Mesendoderm (in vitro differentiated cells): ENCODE data around the gene STKLD1.
A peak's percentile ranks its signal among the peaks of the same experiment; 100 is the strongest.

ENCODE experiments used
- DNase-seq: peaks from one replicate; pipeline ENCODE4 v3.0.0; 2013
- H2AK5ac ChIP-seq: 2 replicates; pipeline ENCODE4 v1.6.1; 2013; ENCODE audit warnings: low read length, inconsistent platforms
- H2BK120ac ChIP-seq: 2 replicates; pipeline ENCODE4 v1.6.1; 2013; ENCODE audit warnings: low read depth, mild to moderate bottlenecking, low read length, moderate library complexity, mixed read lengths
- H2BK15ac ChIP-seq: replicated peaks from 2 replicates; pipeline ENCODE4 v1.6.1; 2013; ENCODE audit warnings: low read depth, mild to moderate bottlenecking, moderate library complexity
- H2BK5ac ChIP-seq: 2 replicates; pipeline ENCODE4 v1.6.1; 2013; ENCODE audit warnings: low read length, inconsistent platforms
- H3K18ac ChIP-seq: 2 replicates; pipeline ENCODE4 v1.6.1; 2013; ENCODE audit warnings: mild to moderate bottlenecking, low read length, mixed read lengths
- H3K23ac ChIP-seq: one replicate; pipeline ENCODE4 v1.6.1; 2013; ENCODE audit warnings: low read length
- H3K27ac ChIP-seq: 2 replicates; pipeline ENCODE4 v1.5.1; 2013; ENCODE audit warnings: low read depth, mild to moderate bottlenecking, inconsistent platforms, low read length, moderate library complexity
- H3K27me3 ChIP-seq: 2 replicates; pipeline ENCODE4 v1.6.1; 2013; ENCODE audit warnings: low read length, control low read depth, mild to moderate bottlenecking, inconsistent platforms; ENCODE audit not compliant: insufficient read depth, poor library complexity
- H3K36me3 ChIP-seq: 2 replicates; pipeline ENCODE4 v1.6.1; 2013; ENCODE audit warnings: low read length, inconsistent platforms; ENCODE audit not compliant: control insufficient read depth, insufficient read depth
- H3K4ac ChIP-seq: one replicate; pipeline ENCODE4 v1.6.1; 2013; ENCODE audit warnings: low read depth, mild to moderate bottlenecking, low read length, moderate library complexity
- H3K4me1 ChIP-seq: 2 replicates; pipeline ENCODE4 v1.6.1; 2013; ENCODE audit warnings: low read depth, low read length, inconsistent platforms; ENCODE audit not compliant: control insufficient read depth
- H3K4me2 ChIP-seq: 2 replicates; pipeline ENCODE4 v1.6.1; 2013; ENCODE audit warnings: low read length
- H3K4me3 ChIP-seq: 2 replicates; pipeline ENCODE4 v1.5.1; 2013; ENCODE audit warnings: mild to moderate bottlenecking, low read length
- H3K56ac ChIP-seq: one replicate; pipeline ENCODE4 v1.6.1; 2013; ENCODE audit warnings: low read length
- H3K79me1 ChIP-seq: 2 replicates; pipeline ENCODE4 v1.6.1; 2013; ENCODE audit warnings: low read length, inconsistent platforms
- H3K79me2 ChIP-seq: 2 replicates; pipeline ENCODE4 v1.6.1; 2013; ENCODE audit warnings: mild to moderate bottlenecking, low read length; ENCODE audit not compliant: control insufficient read depth, insufficient read depth
- H3K9ac ChIP-seq: 2 replicates; pipeline ENCODE4 v1.6.1; 2013; ENCODE audit warnings: low read length, inconsistent platforms
- H4K5ac ChIP-seq: one replicate; pipeline ENCODE4 v1.6.1; 2013; ENCODE audit warnings: low read length
- H4K8ac ChIP-seq: one replicate; pipeline ENCODE4 v1.6.1; 2013; ENCODE audit warnings: low read depth, mild to moderate bottlenecking, control low read depth, low read length, moderate library complexity
- WGBS: extraction: QIAGEN DNeasy Blood & Tissue Kit; methylation state at CpG from one replicate; pipeline ENCODE4 v1.1.7; 2013; ENCODE audit warnings: low lambda C conversion rate, missing lambda C conversion rate; ENCODE audit not compliant: insufficient coverage; ENCODE audit errors: extremely low coverage; 5-methylcytosine and 5-hydroxymethylcytosine counted together

The STKLD1 gene

DNA sequence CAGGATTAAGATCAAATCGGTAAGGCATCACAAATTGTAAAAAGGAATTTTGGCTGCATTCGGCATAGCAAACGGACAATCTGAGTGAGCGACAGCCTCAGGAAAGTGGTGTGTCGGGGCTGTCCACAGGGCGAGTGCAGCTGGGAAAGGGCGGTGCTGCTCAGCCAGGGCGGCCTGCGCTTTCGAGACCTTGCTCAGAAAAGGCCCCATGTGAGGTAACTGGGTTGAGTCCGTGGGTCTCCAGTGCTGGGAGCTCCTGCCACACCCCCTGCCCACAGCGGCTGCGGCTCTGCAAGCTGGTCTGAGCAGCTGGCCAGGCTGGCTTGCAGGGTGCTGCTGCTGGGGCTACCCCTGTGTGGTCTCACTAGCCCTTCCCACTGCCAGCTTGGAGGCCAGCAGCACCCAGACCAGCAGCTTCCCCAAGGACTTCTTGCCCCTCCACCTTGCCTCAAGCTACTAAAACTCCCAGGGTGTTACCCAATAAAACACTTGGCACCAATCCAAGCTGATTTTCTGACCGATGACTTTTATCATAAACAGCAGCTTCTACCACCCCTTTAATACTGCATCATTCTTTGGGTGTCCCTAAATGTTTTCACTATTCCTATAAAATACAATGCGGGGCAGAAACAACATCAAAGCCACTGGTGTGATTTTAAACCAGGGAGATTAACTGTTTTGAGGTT, 13.7 kb upstream of the STKLD1 start:
- H4K8ac ChIP-seq = no peak overlapping the region
- H3K79me2 ChIP-seq = peaks cover 8% of the 10 kb centered on the region
- no peak overlapping the region for H2BK120ac ChIP-seq
- WGBS = no CpG with 5 or more reads among the region's 15 CpGs
- H3K79me1 ChIP-seq = peaks cover 21% of the 10 kb centered on the region
- H3K4me3 ChIP-seq = no peak overlapping the region
- H2BK5ac ChIP-seq = no peak overlapping the region
- H4K5ac ChIP-seq = no peak overlapping the region
- no peak overlapping the region for H2AK5ac ChIP-seq
- no peaks in the 10 kb centered on the region for H3K4me1 ChIP-seq
- no peak overlapping the region for H3K23ac ChIP-seq
- H3K9ac ChIP-seq = no peak overlapping the region
- peaks cover 23% of the 10 kb centered on the region for H3K36me3 ChIP-seq
- H3K56ac ChIP-seq = no peak overlapping the region
- H2BK15ac ChIP-seq = no peak overlapping the region
- H3K27ac ChIP-seq = no peak overlapping the region
- no peak overlapping the region for H3K4ac ChIP-seq
- no peak overlapping the region for H3K18ac ChIP-seq
- no peak for DNase-seq
- no peak overlapping the region for H3K4me2 ChIP-seq
- no peaks in the 10 kb centered on the region for H3K27me3 ChIP-seq

DNA sequence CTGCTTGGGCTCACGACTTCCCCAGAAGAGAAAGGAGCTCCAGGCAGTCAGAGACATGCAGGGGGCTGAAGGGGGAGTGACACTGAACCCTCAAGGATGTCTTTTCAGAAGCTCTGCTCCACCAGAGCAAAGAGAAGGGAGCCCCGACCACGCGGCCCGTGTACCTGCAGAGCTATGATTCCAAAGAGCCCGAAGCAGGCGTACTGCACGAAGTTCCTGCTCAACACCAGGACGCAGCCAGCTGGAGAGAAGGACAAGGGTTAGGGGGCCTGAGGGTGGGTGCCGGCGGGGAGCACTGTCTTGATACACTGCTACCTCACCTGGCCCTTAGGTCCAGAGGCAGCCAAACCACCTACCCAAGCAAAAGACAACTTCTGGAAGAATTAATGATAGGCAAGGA, 9.7 kb upstream of the STKLD1 start:
- peaks cover 47% of the 10 kb centered on the region for H3K79me2 ChIP-seq
- H4K5ac ChIP-seq = no peak overlapping the region
- H3K27me3 ChIP-seq = no peaks in the 10 kb centered on the region
- H4K8ac ChIP-seq = no peak overlapping the region
- no peak overlapping the region for H3K23ac ChIP-seq
- H3K4me1 ChIP-seq = no peaks in the 10 kb centered on the region
- no peak overlapping the region for H2BK120ac ChIP-seq
- no peak overlapping the region for H2AK5ac ChIP-seq
- H2BK5ac ChIP-seq = no peak overlapping the region
- H3K4ac ChIP-seq = no peak overlapping the region
- no peak overlapping the region for H3K27ac ChIP-seq
- no peak overlapping the region for H2BK15ac ChIP-seq
- DNase-seq = no peak
- H3K79me1 ChIP-seq = peaks cover 44% of the 10 kb centered on the region
- H3K36me3 ChIP-seq = peaks cover 15% of the 10 kb centered on the region
- no CpG with 5 or more reads among the region's 11 CpGs for WGBS
- H3K4me2 ChIP-seq = no peak overlapping the region
- no peak overlapping the region for H3K56ac ChIP-seq
- H3K18ac ChIP-seq = no peak overlapping the region
- no peak overlapping the region for H3K9ac ChIP-seq
- H3K4me3 ChIP-seq = no peak overlapping the region

DNA sequence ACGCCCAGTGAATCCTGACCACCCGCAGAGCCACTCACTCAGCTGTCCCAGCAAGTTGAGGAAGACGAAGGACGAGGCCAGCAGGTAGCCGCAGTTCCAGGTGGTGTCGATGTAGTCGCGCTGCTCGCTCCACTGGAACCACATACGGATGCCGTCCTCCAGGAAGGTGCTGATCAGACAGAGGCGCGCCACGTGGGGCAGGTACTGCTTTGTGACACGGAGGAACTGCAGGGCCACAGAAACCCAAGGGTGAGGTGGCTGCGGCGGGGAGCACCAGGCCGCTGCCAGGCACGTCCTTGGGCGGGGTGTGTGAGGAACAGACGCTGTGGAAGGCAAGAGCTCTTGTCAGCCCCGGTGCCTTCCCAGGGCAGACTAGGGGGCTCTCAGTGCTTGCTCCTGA, 8.9 kb upstream of the STKLD1 start:
- peaks cover 50% of the 10 kb centered on the region for H3K79me1 ChIP-seq
- H3K27me3 ChIP-seq = no peaks in the 10 kb centered on the region
- no peak overlapping the region for H3K27ac ChIP-seq
- H3K4me3 ChIP-seq = no peak overlapping the region
- H3K56ac ChIP-seq = no peak overlapping the region
- H3K23ac ChIP-seq = no peak overlapping the region
- no peak overlapping the region for H2BK5ac ChIP-seq
- H2BK120ac ChIP-seq = no peak overlapping the region
- no peak overlapping the region for H4K8ac ChIP-seq
- H3K79me2 ChIP-seq = peaks cover 55% of the 10 kb centered on the region
- DNase-seq = no peak
- H3K4me1 ChIP-seq = no peaks in the 10 kb centered on the region
- no peak overlapping the region for H3K4ac ChIP-seq
- no CpG with 5 or more reads among the region's 22 CpGs for WGBS
- no peak overlapping the region for H2AK5ac ChIP-seq
- no peak overlapping the region for H3K9ac ChIP-seq
- no peak overlapping the region for H2BK15ac ChIP-seq
- no peak overlapping the region for H4K5ac ChIP-seq
- H3K18ac ChIP-seq = no peak overlapping the region
- H3K4me2 ChIP-seq = no peak overlapping the region
- H3K36me3 ChIP-seq = peaks cover 15% of the 10 kb centered on the region

DNA sequence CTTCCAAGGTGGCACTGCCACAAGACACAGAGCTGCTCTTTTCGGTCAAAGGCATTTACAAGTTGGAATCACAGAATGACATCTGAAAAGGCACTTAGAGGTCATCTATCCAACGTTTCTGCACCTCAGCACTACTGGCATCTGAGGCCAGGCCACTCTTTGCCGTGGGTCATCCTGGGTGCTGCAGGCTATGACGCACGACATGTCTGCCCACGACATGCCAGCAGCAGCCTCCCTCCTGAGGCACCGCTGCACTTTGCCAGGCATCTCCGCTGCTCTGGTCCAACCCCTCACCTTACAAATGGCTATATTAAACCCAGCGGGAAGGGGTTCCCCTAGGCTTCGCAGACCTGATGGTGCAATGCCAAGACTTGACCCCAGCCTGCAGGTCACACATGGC, 8.4 kb upstream of the STKLD1 start:
- DNase-seq = no peak
- H3K56ac ChIP-seq = no peak overlapping the region
- WGBS = no CpG with 5 or more reads among the region's 10 CpGs
- H3K9ac ChIP-seq = no peak overlapping the region
- no peak overlapping the region for H3K4ac ChIP-seq
- no peaks in the 10 kb centered on the region for H3K4me1 ChIP-seq
- H2AK5ac ChIP-seq = no peak overlapping the region
- H3K23ac ChIP-seq = peak overlapping the region; percentile 61
- H3K79me1 ChIP-seq = peaks cover 56% of the 10 kb centered on the region
- no peaks in the 10 kb centered on the region for H3K27me3 ChIP-seq
- H4K5ac ChIP-seq = no peak overlapping the region
- no peak overlapping the region for H2BK120ac ChIP-seq
- H3K18ac ChIP-seq = no peak overlapping the region
- H3K4me3 ChIP-seq = no peak overlapping the region
- H4K8ac ChIP-seq = no peak overlapping the region
- H3K27ac ChIP-seq = no peak overlapping the region
- peaks cover 61% of the 10 kb centered on the region for H3K79me2 ChIP-seq
- H3K4me2 ChIP-seq = no peak overlapping the region
- no peak overlapping the region for H2BK5ac ChIP-seq
- no peak overlapping the region for H2BK15ac ChIP-seq
- H3K36me3 ChIP-seq = peaks cover 18% of the 10 kb centered on the region

DNA sequence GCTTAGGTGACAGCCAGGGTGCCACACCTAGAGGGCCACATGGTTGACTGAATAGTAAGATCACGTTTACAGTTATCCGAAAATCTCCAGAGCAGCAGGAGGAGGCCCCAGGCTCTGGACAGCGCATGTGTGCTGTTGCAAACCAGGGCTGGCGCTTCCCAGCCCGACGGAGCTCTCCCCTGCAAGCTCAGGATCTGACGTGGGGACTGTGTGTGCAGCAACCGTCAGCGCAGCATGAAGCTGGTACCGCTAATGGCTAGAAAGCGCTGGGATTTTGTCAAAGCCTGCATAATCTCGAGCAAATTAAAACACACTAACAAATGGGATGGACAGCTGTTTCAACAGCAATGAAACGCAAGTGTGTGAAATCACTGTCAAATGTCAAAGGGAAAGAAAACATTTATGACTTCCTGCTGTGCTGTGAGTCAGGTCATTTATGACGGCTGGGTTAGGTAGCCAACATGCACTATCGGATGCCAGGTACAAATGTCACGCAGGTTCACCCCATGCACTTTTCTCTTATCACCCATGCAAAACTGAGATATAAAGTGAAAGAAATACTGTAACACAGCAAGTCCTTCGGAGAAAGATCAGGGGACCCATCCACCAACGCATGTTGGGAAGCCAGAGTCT, 7.8 kb upstream of the STKLD1 start:
- no peak for DNase-seq
- no peak overlapping the region for H2BK5ac ChIP-seq
- no peak overlapping the region for H2BK15ac ChIP-seq
- no peak overlapping the region for H3K27ac ChIP-seq
- no CpG with 5 or more reads among the region's 18 CpGs for WGBS
- H4K8ac ChIP-seq = no peak overlapping the region
- H3K36me3 ChIP-seq = peaks cover 14% of the 10 kb centered on the region
- no peak overlapping the region for H4K5ac ChIP-seq
- H2AK5ac ChIP-seq = no peak overlapping the region
- H3K4ac ChIP-seq = no peak overlapping the region
- no peak overlapping the region for H3K23ac ChIP-seq
- no peak overlapping the region for H3K9ac ChIP-seq
- peaks cover 66% of the 10 kb centered on the region for H3K79me2 ChIP-seq
- H3K27me3 ChIP-seq = no peaks in the 10 kb centered on the region
- H3K4me2 ChIP-seq = no peak overlapping the region
- no peak overlapping the region for H3K4me3 ChIP-seq
- H3K18ac ChIP-seq = no peak overlapping the region
- no peak overlapping the region for H3K56ac ChIP-seq
- H3K4me1 ChIP-seq = no peaks in the 10 kb centered on the region
- peaks cover 59% of the 10 kb centered on the region for H3K79me1 ChIP-seq
- H2BK120ac ChIP-seq = no peak overlapping the region

DNA sequence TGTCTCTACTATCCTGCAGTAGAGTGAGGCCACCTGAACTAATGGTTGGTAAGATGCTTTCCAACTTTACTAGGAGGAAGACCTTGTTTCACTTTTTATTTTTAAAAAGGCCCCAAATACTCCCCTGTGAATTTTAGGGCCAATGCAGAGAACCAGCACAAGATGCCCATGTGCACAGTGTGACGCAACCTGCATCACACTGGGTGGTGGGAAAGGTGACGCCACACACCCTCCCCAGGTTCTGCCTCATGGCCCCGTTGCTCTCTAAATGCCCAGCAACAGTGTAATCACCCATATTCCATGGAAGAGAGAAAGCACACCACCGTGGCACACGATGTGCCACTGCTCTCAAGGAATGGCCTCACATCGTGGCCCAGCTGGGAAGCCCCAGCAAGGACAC, 6.7 kb upstream of the STKLD1 start:
- H3K27ac ChIP-seq = no peak overlapping the region
- H3K79me2 ChIP-seq = peaks cover 71% of the 10 kb centered on the region
- H3K18ac ChIP-seq = no peak overlapping the region
- WGBS = no CpG with 5 or more reads among the region's 6 CpGs
- no peak overlapping the region for H2AK5ac ChIP-seq
- H2BK120ac ChIP-seq = no peak overlapping the region
- no peak overlapping the region for H3K4me3 ChIP-seq
- H3K36me3 ChIP-seq = peaks cover 10% of the 10 kb centered on the region
- no peak overlapping the region for H4K5ac ChIP-seq
- no peak for DNase-seq
- no peak overlapping the region for H3K4ac ChIP-seq
- H3K79me1 ChIP-seq = peaks cover 61% of the 10 kb centered on the region
- H2BK15ac ChIP-seq = no peak overlapping the region
- no peak overlapping the region for H3K56ac ChIP-seq
- no peak overlapping the region for H3K4me2 ChIP-seq
- no peak overlapping the region for H3K9ac ChIP-seq
- H3K27me3 ChIP-seq = no peaks in the 10 kb centered on the region
- H3K4me1 ChIP-seq = no peaks in the 10 kb centered on the region
- H3K23ac ChIP-seq = no peak overlapping the region
- H4K8ac ChIP-seq = no peak overlapping the region
- H2BK5ac ChIP-seq = no peak overlapping the region
